Measurements from ENCODE around the gene BUD23.

The BUD23 gene

GRCh38 chr7:73742753-73743641 is 59.6 kb downstream of the BUD23 start:
- no peak for DNase-seq

GRCh38 chr7:73746378-73746777 is 63.0 kb downstream of the BUD23 start:
- no peak for DNase-seq

Measured in AML-193 (cell line).